H1 (cell line): ENCODE data around the gene EPN2. TPM values are rescaled to one million over a fixed set of nuclear protein-coding genes. Genes with fewer than 3 reads are reported as not detected.

Source experiments
- CTCF ChIA-PET: fragments of 300-600 bp; sonication (Branson Sonifier 250); formaldehyde crosslinking; loops from one replicate; lab custom pipeline; 2021; ENCODE audit not compliant: partially characterized antibody; lab: Charles Lee
- POLR2A ChIA-PET: fragments of 300-600 bp; sonication (Branson Sonifier 250); formaldehyde crosslinking; loops from one replicate; lab custom pipeline; 2021; ENCODE audit warnings: inconsistent platforms; ENCODE audit not compliant: partially characterized antibody; lab: Charles Lee
- DNase-seq, 2 experiments: peaks; one replicate each; pipeline versions ENCODE4 v3.0.0 to v3.0.0-alpha.2; 2010 to 2022; ENCODE audit warnings: low spot score in 2 of 2, low read depth in 1 of 2, mixed read lengths in 1 of 2
- FAIRE-seq: peaks from 2 replicates; lab custom pipeline; 2011; peaks lifted over from hg19 to GRCh38; lab: Jason Lieb, UNC
- H2AFZ ChIP-seq: 2 replicates; pipeline ENCODE4 v1.8.1; 2012; ENCODE audit warnings: low read length, inconsistent platforms
- H2AK5ac ChIP-seq: 2 replicates; pipeline ENCODE4 v1.6.1; 2013; ENCODE audit warnings: low read depth, low read length
- H2BK120ac ChIP-seq: replicated peaks from 2 replicates; pipeline ENCODE3; 2013; ENCODE audit warnings: low read depth, low read length, inconsistent platforms
- H2BK12ac ChIP-seq: 2 replicates; pipeline ENCODE4 v1.6.1; 2013; ENCODE audit warnings: low read depth, low read length
- H2BK15ac ChIP-seq: 2 replicates; pipeline ENCODE4 v1.6.1; 2013; ENCODE audit warnings: low read length
- H2BK20ac ChIP-seq: 2 replicates; pipeline ENCODE4 v1.6.1; 2013; ENCODE audit warnings: low read length
- H2BK5ac ChIP-seq: 2 replicates; pipeline ENCODE4 v1.6.1; 2013; ENCODE audit warnings: low read depth, low read length
- H3K14ac ChIP-seq: 2 replicates; pipeline ENCODE4 v1.6.1; 2013; ENCODE audit warnings: inconsistent platforms; ENCODE audit not compliant: insufficient read length
- H3K18ac ChIP-seq: 2 replicates; pipeline ENCODE4 v1.6.1; 2013; ENCODE audit warnings: low read length; ENCODE audit errors: extremely low read depth
- H3K23ac ChIP-seq: 2 replicates; pipeline ENCODE4 v1.6.1; 2013; ENCODE audit warnings: inconsistent platforms; ENCODE audit not compliant: insufficient read length
- H3K23me2 ChIP-seq: 2 replicates; pipeline ENCODE4 v1.6.1; 2013; ENCODE audit warnings: low read depth, low read length
- H3K27ac ChIP-seq: 2 replicates; pipeline ENCODE4 v1.6.1; 2011; ENCODE audit warnings: low read depth, low read length, inconsistent platforms
- H3K27me3 ChIP-seq, 4 experiments: replicated peaks in 1 of 4; 1 replicate in 1 of 4; 2 replicates in 3 of 4; pipeline versions ENCODE4 v1.6.1 to v1.8.1; 2011 to 2013; ENCODE audit warnings: low read length in 3 of 4, mild to moderate bottlenecking in 3 of 4, inconsistent platforms in 2 of 4, mixed read lengths in 2 of 4, moderate library complexity in 1 of 4; ENCODE audit not compliant: control insufficient read depth in 3 of 4, insufficient read depth in 3 of 4; ENCODE audit errors: extremely low read depth in 1 of 4
- H3K36me3 ChIP-seq, 4 experiments: 2 replicates each; pipeline versions ENCODE4 v1.6.1 to v1.8.1; 2011 to 2013; ENCODE audit warnings: mild to moderate bottlenecking in 4 of 4, low read length in 3 of 4, moderate library complexity in 2 of 4, control low read depth in 1 of 4, inconsistent platforms in 1 of 4; ENCODE audit not compliant: insufficient read depth in 4 of 4, control insufficient read depth in 2 of 4
- H3K4ac ChIP-seq: replicated peaks from 2 replicates; pipeline ENCODE3; 2013; ENCODE audit warnings: low read length, low read depth, mixed read lengths, inconsistent platforms; ENCODE audit not compliant: insufficient read length
- H3K4me1 ChIP-seq, 4 experiments: replicated peaks in 1 of 4; 1 replicate in 1 of 4; 2 replicates in 3 of 4; pipeline versions ENCODE4 v1.6.1 to v1.8.1; 2011 to 2013; ENCODE audit warnings: low read length in 3 of 4, inconsistent platforms in 2 of 4, mixed read lengths in 1 of 4; ENCODE audit not compliant: insufficient read depth in 4 of 4, control insufficient read depth in 3 of 4
- H3K4me2 ChIP-seq, 2 experiments: 2 replicates each; pipeline versions ENCODE4 v1.6.1 to v1.8.1; 2011 to 2013; ENCODE audit warnings: low read depth in 2 of 2, low read length in 2 of 2, control low read depth in 1 of 2, inconsistent platforms in 1 of 2, mild to moderate bottlenecking in 1 of 2; ENCODE audit not compliant: insufficient read depth in 1 of 2
- H3K4me3 ChIP-seq, 4 experiments: fragments of 200-600, 300-600 bp in 1 of 4; sonication (generic), shearing (Covaris generic), sonication (Bioruptor Twin) in 1 of 4; 2 replicates each; pipeline versions ENCODE4 v1.5.1 to v1.8.1; 2011 to 2016; ENCODE audit warnings: low read length in 4 of 4, low read depth in 3 of 4, control low read depth in 2 of 4, inconsistent platforms in 2 of 4, mild to moderate bottlenecking in 2 of 4, mixed read lengths in 1 of 4, moderate library complexity in 1 of 4; ENCODE audit not compliant: insufficient read depth in 2 of 4; ENCODE audit errors: extremely low read depth in 1 of 4
- H3K56ac ChIP-seq: replicated peaks from 2 replicates; pipeline ENCODE3; 2013; ENCODE audit warnings: low read depth, mild to moderate bottlenecking, mixed read lengths, low read length, inconsistent platforms; ENCODE audit not compliant: insufficient read length
- H3K79me1 ChIP-seq: 2 replicates; pipeline ENCODE4 v1.6.1; 2013; ENCODE audit warnings: low read depth, low read length, control low read depth
- H3K79me2 ChIP-seq, 2 experiments: 2 replicates each; pipeline versions ENCODE4 v1.6.1 to v1.8.1; 2012 to 2013; ENCODE audit warnings: low read length in 2 of 2, mild to moderate bottlenecking in 2 of 2, inconsistent platforms in 1 of 2; ENCODE audit not compliant: insufficient read depth in 2 of 2, control insufficient read depth in 1 of 2
- H3K9ac ChIP-seq, 4 experiments: replicated peaks in 1 of 4; 1 replicate in 1 of 4; 2 replicates in 3 of 4; pipeline versions ENCODE4 v1.6.1 to v1.8.1; 2011 to 2013; ENCODE audit warnings: low read depth in 3 of 4, low read length in 3 of 4, control low read depth in 2 of 4, mild to moderate bottlenecking in 2 of 4, moderate library complexity in 2 of 4, inconsistent platforms in 1 of 4; ENCODE audit errors: extremely low read depth in 1 of 4
- H3K9me3 ChIP-seq, 2 experiments: 2 replicates each; pipeline versions ENCODE4 v1.6.1 to v1.8.1; 2012 to 2013; ENCODE audit warnings: mild to moderate bottlenecking in 2 of 2, moderate library complexity in 2 of 2, control low read depth in 1 of 2, inconsistent platforms in 1 of 2, low read depth in 1 of 2, low read length in 1 of 2, mixed read lengths in 1 of 2; ENCODE audit not compliant: insufficient read depth in 2 of 2
- H4K20me1 ChIP-seq, 2 experiments: replicated peaks in 1 of 2; 2 replicates each; pipeline versions ENCODE3 to v1.8.1; 2011 to 2013; ENCODE audit warnings: inconsistent platforms in 2 of 2, low read length in 2 of 2, mild to moderate bottlenecking in 1 of 2; ENCODE audit not compliant: insufficient read depth in 2 of 2, control insufficient read depth in 1 of 2
- H4K5ac ChIP-seq: 2 replicates; pipeline ENCODE4 v1.6.1; 2013; ENCODE audit warnings: low read length, low read depth, mixed read lengths, inconsistent platforms; ENCODE audit not compliant: insufficient read length
- H4K8ac ChIP-seq: 2 replicates; pipeline ENCODE4 v1.8.0; 2013; ENCODE audit warnings: mild to moderate bottlenecking, moderate library complexity, low read length, inconsistent platforms; ENCODE audit not compliant: insufficient read depth; ENCODE audit errors: extremely low read depth
- H4K91ac ChIP-seq: replicated peaks from 2 replicates; pipeline ENCODE3; 2013; ENCODE audit warnings: low read length, mixed read lengths, inconsistent platforms; ENCODE audit not compliant: insufficient read length
- ATF2 ChIP-seq: IDR thresholded peaks from 2 replicates; pipeline ENCODE4 v1.6.1; 2012; ENCODE audit warnings: low read length, inconsistent platforms
- BCL11A ChIP-seq, 2 experiments: IDR thresholded peaks; one replicate each; pipeline ENCODE4 v1.6.1; 2011; ENCODE audit warnings: low read depth in 2 of 2, low read length in 2 of 2, mild to moderate bottlenecking in 2 of 2
- CREB1 ChIP-seq: IDR thresholded peaks from 2 replicates; pipeline ENCODE4 v1.6.1; 2012; ENCODE audit warnings: inconsistent platforms
- EZH2 ChIP-seq: fragments of 200-600 bp; sonication (generic); IDR thresholded peaks from 2 replicates; pipeline ENCODE4 v1.7.1; 2012; ENCODE audit warnings: low read depth, mild to moderate bottlenecking, moderate library complexity, low read length, inconsistent platforms; ENCODE audit not compliant: severe bottlenecking
- HDAC6 ChIP-seq: IDR thresholded peaks from one replicate; pipeline ENCODE4 v1.7.1; 2012; ENCODE audit warnings: low read depth, mild to moderate bottlenecking, inconsistent platforms, low read length, moderate library complexity
- KDM5A ChIP-seq: fragments of 200-600 bp; IDR thresholded peaks from 2 replicates; pipeline ENCODE4 v1.7.1; 2012; ENCODE audit warnings: mild to moderate bottlenecking, low read length, inconsistent platforms, mixed read lengths
- MAX ChIP-seq: IDR thresholded peaks from 2 replicates; pipeline ENCODE4 v1.6.1; 2012; ENCODE audit warnings: inconsistent platforms
- NANOG ChIP-seq: IDR thresholded peaks from 2 replicates; pipeline ENCODE4 v1.6.1; 2011; ENCODE audit warnings: low read length, low read depth, mild to moderate bottlenecking, inconsistent platforms; ENCODE audit not compliant: insufficient read depth, poor library complexity, severe bottlenecking
- POLR2AphosphoS5 ChIP-seq: IDR thresholded peaks from 2 replicates; pipeline ENCODE4 v1.6.1; 2011; ENCODE audit warnings: low read depth, low read length
- POU5F1 ChIP-seq: IDR thresholded peaks from 2 replicates; pipeline ENCODE4 v1.6.1; 2011; ENCODE audit warnings: low read depth, mild to moderate bottlenecking, low read length, moderate library complexity
- RAD21 ChIP-seq, 2 experiments: IDR thresholded peaks in 1 of 2; conservative IDR thresholded peaks in 1 of 2; 2 replicates each; pipeline ENCODE4 v1.6.1; 2011; ENCODE audit warnings: low read depth in 2 of 2, low read length in 2 of 2, improper control_type of control experiment in 1 of 2, inconsistent platforms in 1 of 2, mild to moderate bottlenecking in 1 of 2, moderate library complexity in 1 of 2
- SAP30 ChIP-seq: fragments of 300-600 bp; sonication (generic); IDR thresholded peaks from 2 replicates; pipeline ENCODE4 v1.7.1; 2012; ENCODE audit warnings: low read length, moderate library complexity, mild to moderate bottlenecking, inconsistent platforms; ENCODE audit not compliant: insufficient read depth, insufficient replicate concordance
- WGBS, 2 experiments: shearing (Covaris generic) in 1 of 2; methylation state at CpG; one replicate each; pipeline versions ENCODE4 v1.1.6 to v1.1.7; 2013 to 2015; ENCODE audit warnings: low lambda C conversion rate in 2 of 2, mixed read lengths in 2 of 2, inconsistent platforms in 1 of 2, low coverage in 1 of 2, missing lambda C conversion rate in 1 of 2; ENCODE audit not compliant: insufficient replicate concordance in 2 of 2, insufficient coverage in 1 of 2, insufficient read length in 1 of 2; ENCODE audit errors: extremely low coverage in 1 of 2, missing lambda C conversion rate in 1 of 2; 5-methylcytosine and 5-hydroxymethylcytosine counted together
- polyA plus RNA-seq, 7 experiments: library from polyadenylated mRNA; depleted of rRNA in 3 of 7; stranded (reverse) in 5 of 7; unstranded in 2 of 7; fragments of >200 nt in 5 of 7; fragments of 200-250 nt in 2 of 7; gene quantifications; 1 replicate in 5 of 7; 2 replicates in 1 of 7; 4 replicates in 1 of 7; pipeline versions ENCODE4 v1.2.1 to v1.2.3, GENCODE V29; 2011 to 2013; ENCODE audit warnings: missing spikeins in 2 of 7, mixed read lengths in 2 of 7
- total RNA-seq: library from RNA; stranded (reverse); fragmentation: NEBNext Ultra II Directional; extraction: Animal tissue kit (Norgen Biotek cat#: 25700); gene quantifications from 2 replicates; pipeline ENCODE4 v1.2.1, GENCODE V29; 2021

Gene EPN2
- total and polyA plus RNA-seq, 2 of the 8 experiments (the other 6 are each of a cell fraction or from before 2014, with no cell fraction given): 28.7 to 55.8 TPM

- FAIRE-seq: no peak
- no peak overlapping the region for H3K27ac ChIP-seq
- TF ChIP-seq CREB1: no peak
- TF ChIP-seq SAP30: no peak
- TF ChIP-seq ATF2: no peak
- TF ChIP-seq POLR2AphosphoS5: no peak
- no peak for TF ChIP-seq RAD21 (IDR thresholded peaks at IDR 0.05 in 1 of 2, conservative IDR thresholded peaks at IDR 0.05 in 1 of 2; ENCODE audit: low read depth in 2 of 2, low read length in 2 of 2)
- no peak for TF ChIP-seq EZH2
- no peak for TF ChIP-seq HDAC6
- TF ChIP-seq KDM5A: no peak
- no peak for TF ChIP-seq BCL11A (IDR thresholded peaks at IDR 0.05; ENCODE audit: low read depth in 2 of 2, low read length in 2 of 2)
- TF ChIP-seq MAX: no peak
- TF ChIP-seq POU5F1: no peak
- TF ChIP-seq NANOG: no peak
Observed at GRCh38 chr17:19315104-19315503, 77.9 kb downstream of the EPN2 start.

More at GRCh38 chr17:19315104-19315503, 77.9 kb downstream of the EPN2 start:
- Histone ChIP-seq H2AFZ (no peak overlapping the region), H3K4me1 (peaks cover 0 to 17% (median 11%) of the 10 kb centered on the region in 4 experiments), H4K8ac (no peak overlapping the region), H2AK5ac (no peak overlapping the region), H4K20me1 (peaks cover 1 to 7% of the 10 kb centered on the region in 2 experiments), H4K91ac (no peak overlapping the region), H3K23me2 (no peaks in the 10 kb centered on the region), H3K4ac (no peak overlapping the region), H2BK5ac (no peak overlapping the region), H3K14ac (no peak overlapping the region), H3K79me2 (no peaks in the 10 kb centered on the region), H3K9ac (no peak overlapping the region), H3K36me3 (peaks cover 2 to 25% (median 13%) of the 10 kb centered on the region in 4 experiments; a peak in 7 of 8 replicates), H3K9me3 (no peaks in the 10 kb centered on the region), H2BK20ac (no peak overlapping the region), H2BK120ac (no peak overlapping the region), H3K18ac (no peak overlapping the region), H4K5ac (no peak overlapping the region), H3K79me1 (peaks cover 9% of the 10 kb centered on the region), H3K56ac (no peak overlapping the region), H3K4me3 (no peak overlapping the region), H2BK12ac (no peak overlapping the region), H3K4me2 (no peak overlapping the region), H3K23ac (no peak overlapping the region), H2BK15ac (no peak overlapping the region), H3K27me3 (no peaks in the 10 kb centered on the region)
- POLR2A ChIA-PET: no interaction called here
- DNase-seq: no peak
- WGBS, 2 experiments: 81% methylated on average over 4 of the region's 4 CpGs; no CpG with 5 or more reads in 1 of the 2 experiments
- CTCF ChIA-PET: interaction anchor here (0.9 to 1.0 kb wide), 2 partner anchors 23 kb away, joined by 3 to 4 read pairs; no protein-coding TSS in a partner anchor
